ENCODE data around the gene CAPNS1.
"Not testable (repeated sequence)": the region's sequence is repeated elsewhere in the genome, so short reads cannot be mapped to it uniquely, and the experiment has no call there.

CAPNS1 gene

DNA sequence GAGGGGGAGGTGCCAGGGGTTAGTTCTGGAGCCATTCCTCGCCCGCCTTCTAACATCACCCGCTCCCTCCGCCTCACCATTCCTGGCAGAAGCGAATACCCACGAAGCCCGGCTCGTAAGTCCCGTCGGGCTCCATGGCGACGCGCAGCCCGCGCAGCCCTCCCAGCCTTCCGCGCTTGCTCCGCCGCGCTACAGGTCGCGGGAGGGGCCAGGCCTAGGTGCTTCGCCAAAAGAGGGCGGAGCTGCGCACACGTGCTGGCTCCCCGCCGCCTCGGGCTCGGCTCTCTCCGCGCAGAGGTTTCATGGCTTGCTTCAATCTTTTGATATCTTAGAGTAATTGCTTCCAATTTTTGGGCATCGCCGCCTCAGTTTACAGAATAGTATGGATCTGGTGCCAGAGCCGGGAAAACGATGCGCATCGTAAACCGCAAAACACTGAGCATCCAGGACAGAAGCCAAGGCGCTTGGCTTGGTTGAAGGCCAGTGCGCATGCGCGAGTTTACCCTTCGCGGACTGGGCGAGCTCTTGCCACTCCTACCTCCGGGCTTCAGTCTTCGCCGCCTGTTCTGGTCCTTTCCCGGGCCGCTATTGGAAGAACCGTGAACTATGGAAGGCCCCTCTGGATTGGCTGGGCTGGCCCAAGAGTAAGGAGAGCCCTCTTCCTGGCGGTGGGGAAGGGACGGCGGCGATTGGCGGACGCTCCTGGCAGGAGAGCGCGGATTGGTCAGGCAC, 25.0 kb upstream of the CAPNS1 start, which contains the start of gene POLR2I:
TSS of gene POLR2I (minus strand) at position 155 of the 732 bp plus-strand sequence. CDS start at position 136, 19 bp downstream.
- DNase-seq = peak; percentile 99

DNA sequence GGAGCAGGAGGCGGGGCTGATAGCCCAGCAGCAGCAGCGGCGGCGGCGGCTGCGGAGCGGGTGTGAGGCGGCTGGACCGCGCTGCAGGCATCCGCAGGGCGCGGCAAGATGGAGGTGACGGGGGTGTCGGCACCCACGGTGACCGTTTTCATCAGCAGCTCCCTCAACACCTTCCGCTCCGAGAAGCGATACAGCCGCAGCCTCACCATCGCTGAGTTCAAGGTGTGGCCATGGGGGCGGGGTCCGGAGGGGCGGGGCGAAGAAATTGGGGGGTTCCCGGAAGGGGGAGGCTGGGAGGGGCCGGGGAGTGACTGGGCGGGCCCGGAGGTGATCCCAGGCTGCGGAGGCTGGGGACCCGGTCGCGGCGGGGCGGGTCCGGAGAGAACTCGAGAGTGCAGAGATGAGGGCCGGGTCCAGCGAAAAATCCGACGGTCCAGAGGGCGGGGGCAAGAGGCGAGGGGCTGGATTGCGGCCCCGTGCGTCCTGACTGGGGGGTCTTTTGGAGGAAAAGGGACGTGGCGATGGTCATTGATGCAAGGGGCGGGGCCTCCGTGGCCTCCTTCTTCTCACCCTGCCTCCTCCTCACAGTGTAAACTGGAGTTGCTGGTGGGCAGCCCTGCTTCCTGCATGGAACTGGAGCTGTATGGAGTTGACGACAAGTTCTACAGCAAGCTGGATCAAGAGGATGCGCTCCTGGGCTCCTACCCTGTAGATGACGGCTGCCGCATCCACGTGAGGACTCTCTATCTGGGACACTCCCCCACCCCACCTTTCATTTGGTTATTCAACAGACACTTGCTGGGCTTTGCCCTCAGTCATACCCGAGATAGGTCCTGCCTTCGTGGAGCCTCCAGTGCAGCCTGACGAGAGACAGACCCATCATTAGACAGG, 24.2 kb upstream of the CAPNS1 start, which contains the start of gene TBCB:
TSS of gene TBCB (plus strand) at position 16 of the 891 bp plus-strand sequence. CDS start at position 109, 93 bp downstream.
- DNase-seq = no peak

DNA sequence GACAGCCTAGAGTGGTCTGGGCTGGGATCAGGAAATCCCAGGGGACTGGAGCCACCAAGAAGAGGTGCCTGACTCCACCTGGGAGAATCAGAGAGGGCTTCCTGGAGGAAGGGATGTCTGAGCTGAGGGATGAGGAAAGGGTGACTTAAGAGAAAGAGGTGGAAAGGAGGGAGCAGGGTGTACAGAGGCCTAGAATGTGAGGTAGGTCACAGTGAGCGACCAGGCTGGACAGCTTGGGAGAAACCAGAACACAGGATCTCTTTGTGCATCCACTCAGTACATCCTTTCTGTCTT, 23.6 kb upstream of the CAPNS1 start:
- no peak for DNase-seq

DNA sequence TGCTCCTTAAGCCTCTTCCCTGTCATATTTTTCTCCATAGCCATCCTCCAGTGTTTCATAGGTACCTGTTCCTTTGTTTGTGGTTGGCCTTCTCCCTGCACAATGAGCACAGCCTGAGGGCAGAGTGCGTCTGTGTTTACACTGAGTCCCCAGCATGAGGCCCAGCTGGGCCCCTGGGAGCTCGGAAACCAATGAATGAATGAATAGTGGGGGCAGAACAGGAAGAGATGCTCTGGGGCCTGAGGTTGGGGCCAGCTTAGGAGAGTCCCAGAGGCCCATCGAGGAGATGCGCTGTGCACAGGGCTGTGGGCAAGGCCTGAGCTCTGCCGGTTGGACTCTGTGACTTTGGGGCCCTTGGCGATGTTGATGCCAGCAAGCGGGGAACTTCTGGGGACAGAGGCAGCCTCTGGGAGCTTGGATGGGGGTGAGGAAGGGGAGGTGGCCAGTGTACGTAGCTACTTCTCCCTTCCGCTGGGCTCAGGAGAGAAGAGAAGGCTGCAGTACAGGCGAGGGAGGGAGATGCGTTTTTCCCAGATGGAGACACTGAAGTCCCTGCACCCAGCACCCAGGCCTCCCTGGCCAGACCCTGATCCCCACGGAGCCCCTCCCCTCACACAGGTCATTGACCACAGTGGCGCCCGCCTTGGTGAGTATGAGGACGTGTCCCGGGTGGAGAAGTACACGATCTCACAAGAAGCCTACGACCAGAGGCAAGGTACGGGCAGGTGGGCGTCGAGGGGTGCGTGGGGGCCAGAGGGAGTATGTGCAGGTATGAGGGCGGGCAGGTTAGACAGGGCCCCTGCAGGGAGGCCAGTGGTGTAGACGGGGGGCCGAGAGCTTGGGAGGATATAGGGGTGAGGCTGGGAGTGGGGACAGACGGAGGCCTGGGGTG, 19.5 kb upstream of the CAPNS1 start:
- no peak for DNase-seq

DNA sequence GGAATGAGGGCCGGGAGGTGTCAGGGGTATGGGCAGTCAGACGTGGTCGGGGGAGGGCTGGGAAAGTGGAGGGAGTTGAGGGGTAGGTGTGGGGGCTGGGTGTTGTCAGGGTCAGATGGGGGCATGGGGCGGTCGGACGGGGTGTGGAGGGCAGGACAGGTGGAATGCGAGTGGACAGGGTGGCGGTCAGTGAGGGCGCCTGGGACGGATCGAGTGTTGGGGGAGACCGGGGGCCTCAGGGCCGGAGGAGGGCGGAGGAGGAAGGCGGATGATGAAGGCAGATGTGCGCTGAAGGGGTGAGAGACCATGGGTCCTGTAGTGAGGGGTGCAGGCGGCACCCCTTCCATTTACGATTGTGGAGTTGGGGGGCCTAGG, 18.9 kb upstream of the CAPNS1 start:
- DNase-seq = no peak

DNA sequence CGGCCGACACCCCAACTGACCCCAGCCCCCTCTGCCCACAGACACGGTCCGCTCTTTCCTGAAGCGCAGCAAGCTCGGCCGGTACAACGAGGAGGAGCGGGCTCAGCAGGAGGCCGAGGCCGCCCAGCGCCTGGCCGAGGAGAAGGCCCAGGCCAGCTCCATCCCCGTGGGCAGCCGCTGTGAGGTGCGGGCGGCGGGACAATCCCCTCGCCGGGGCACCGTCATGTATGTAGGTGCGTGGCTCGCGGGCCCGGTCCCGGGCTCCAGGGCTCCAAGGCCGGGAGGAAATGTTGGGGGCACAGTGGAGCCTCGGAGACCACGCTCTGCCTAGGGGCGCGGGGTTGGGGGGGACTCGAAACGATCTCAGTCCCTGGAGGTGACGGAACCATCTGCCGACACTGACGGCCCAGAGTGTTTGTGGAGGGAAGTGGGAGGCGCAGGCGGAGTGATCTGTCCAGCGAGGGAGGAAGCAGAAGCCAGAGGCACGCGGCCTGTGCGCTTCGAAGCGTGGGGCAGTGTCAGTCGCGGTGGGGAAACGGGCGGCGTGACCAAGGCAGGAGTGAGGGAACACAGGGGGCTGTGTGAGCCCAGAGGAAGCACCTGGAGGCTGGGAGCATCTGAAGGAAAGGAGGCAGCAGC, 18.3 kb upstream of the CAPNS1 start:
- DNase-seq = no peak

DNA sequence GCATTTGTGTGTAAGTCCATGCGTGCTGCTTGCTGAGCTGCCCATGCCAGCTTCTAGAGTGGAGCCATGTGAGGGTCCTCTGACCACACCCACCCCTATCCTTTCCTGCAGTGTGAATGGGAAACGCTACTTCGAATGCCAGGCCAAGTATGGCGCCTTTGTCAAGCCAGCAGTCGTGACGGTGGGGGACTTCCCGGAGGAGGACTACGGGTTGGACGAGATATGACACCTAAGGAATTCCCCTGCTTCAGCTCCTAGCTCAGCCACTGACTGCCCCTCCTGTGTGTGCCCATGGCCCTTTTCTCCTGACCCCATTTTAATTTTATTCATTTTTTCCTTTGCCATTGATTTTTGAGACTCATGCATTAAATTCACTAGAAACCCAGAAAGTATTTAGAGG, 14.3 kb upstream of the CAPNS1 start:
- no peak for DNase-seq

DNA sequence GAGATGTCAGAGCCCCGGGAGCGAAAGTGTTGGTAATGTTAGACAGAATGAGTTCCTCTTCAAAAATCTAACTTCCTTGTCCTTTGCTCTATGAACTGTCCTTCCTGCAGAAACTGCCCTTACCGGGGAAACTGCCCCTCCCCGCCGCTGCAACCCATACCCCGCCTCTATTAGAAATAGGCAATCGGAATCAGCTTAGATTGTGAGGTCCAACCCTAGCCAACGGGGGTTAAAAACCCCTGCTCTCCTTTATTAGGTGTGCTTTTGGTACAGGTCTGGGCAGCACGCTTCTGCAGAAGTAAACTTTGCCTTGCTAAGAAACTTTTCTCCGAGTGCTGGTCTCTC, 11.5 kb upstream of the CAPNS1 start:
- no peak for DNase-seq

DNA sequence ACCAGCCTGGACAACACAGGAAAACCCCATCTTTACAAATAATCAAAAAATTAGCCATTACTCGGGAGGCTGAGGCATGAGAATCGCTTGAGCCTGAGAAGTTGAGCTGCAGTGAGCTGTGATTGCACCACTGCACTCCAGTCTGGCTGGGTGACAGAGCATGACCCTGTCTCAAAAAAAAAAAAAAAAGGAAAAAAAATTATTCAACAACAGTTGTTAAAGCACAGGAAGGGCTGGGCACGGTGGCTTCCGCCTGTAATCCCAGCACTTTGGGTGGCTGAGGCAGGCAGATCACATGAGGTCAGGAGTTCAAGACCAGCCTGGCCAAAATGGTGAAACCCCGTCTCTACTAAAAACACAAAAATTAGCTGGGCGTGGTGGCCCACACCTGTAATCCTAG, 8.6 kb upstream of the CAPNS1 start:
- not testable (repeated sequence) for DNase-seq

DNA sequence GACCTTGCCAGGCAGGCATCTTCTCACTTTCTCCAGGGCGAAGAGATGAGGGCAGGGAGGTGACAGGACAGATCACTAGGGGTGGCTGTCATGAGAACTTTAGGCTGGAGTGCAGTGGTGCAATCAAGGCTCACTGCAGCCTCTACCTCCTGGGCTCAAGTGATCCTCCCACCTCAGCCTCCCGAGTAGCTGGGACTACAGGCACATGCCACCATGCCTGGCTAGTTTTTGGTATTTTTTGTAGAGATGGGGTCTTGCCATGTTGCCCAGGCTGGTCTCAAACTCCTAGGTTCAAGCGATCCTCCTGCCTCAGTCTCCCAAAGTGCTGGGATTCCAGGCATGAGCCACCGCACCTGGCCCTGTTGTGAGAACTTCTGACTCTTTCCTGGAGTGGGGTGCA, 5.0 kb upstream of the CAPNS1 start:
- DNase-seq = not testable (repeated sequence)

DNA sequence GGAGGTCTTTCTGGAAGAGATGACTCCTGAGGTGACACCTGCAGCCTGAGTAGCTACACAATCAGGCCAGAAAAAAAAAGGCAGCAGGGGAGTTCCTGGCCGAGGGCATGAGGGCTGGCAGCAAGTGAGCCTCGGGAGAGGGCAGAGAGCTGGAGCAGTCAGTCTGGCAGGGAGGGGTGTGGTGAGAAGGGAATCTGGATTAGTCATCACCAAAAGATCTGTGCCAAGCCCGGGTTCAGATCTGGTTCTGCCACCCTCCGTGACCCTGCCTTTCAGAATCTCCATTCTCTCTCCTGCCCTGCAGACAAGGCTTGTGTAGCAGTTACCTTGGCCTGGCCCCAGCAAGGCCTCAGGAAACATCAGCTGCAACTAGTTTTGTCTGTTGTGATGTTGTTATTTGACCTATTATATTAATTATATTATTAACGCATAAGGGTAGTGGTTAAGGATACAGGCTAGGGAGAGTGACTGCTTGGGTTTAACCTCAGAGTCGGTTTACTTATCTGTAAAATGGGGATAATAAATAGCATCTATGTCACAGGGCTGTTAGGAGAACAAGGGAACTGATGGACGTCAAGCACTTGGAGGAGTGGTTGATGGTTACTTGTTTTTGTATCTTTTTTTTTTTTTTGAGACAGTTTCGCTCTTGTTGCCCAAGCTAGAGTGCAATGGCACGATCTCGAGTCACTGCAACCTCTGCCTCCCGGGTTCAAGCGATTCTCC, 2.7 kb upstream of the CAPNS1 start:
- DNase-seq = no peak

DNA sequence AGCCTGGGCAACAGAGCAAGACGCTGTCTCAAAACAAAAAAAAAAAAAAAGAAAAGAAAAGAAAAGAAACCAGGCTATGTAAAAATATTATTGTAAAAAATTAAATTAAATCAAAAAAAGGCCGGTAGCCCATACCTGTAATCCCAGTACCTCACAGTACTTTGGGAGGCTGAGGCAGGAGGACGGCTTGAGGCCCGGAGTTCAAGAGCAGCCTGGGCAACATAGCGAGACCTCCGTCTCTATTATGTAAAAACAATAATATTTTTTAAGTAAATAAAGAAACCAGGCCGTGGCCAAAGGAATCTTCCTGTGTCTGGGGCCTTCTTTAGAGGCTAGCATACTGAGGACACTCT, 770 bp upstream of the CAPNS1 start:
- DNase-seq = no peak

DNA sequence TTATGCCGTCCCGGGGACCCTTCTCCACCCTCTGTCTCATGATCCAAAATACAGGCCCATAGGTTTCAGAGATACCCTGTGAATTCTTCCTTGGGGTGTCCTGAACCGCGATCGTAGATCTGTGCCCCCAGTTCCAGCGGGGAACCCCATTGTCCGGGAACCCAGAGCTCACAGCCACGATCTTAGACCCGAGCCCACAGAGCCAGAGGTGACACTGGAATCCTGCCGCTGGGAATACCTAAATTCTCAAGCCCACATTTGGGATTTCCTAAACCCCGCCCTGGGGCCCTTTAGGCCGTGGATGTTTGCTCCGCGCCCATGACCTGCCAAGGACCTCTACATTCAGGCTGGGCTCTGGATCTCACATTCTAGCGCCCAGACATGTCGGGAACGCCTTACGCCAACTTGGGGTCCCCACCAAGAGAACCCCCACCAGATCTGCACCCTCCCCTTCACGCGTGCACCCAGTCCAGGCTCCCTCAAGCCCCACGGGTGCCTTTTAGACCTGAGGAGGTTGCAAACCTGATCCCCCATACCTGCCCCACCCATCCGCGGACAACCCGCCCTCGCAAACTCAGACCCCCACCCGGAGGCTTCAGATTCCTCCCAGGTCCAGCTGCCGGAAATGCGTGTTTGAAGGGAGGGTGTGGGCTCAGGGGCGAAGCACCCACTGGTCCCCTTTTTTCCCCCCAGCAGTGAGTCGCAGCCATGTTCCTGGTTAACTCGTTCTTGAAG, 605 bp downstream of the CAPNS1 start:
- DNase-seq = peak; percentile 70

DNA sequence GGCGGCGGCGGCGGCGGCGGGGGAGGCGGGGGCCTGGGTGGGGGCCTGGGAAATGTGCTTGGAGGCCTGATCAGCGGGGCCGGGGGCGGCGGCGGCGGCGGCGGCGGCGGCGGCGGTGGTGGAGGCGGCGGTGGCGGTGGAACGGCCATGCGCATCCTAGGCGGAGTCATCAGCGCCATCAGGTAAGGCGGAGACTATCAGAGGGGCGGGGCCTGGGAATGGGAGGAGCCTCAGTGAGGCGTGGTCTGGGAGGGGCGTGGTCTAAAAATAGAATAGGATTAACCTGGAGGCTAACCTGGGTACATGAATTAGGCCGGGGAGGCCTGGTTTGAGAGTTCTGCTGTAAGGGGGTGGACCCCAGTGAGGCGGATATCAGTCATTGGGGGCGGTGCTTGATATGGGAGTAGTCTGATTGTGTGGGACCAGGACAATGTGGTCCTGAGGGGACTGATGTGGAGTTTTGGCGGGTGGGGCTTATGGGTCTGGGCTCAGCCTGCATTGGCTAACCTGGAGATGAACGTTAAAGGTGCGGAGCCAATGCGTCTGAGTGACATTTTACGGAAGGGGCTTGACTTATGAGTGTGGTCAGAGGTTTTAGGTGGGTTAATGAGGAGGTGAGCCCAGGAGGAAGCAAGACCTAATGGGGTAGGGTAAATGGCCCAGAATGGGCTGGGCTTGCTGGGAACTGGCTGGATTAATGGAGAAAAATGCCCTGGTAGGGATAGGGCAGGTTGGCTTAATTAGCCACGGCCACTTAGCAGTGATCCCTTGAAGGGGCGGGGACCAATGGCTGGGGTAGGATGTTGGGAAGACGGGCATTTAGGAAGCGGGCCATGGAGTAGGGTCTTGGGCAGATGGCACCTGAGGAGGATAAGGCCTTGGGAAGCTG, 1.4 kb downstream of the CAPNS1 start:
- peak; percentile 52 for DNase-seq

DNA sequence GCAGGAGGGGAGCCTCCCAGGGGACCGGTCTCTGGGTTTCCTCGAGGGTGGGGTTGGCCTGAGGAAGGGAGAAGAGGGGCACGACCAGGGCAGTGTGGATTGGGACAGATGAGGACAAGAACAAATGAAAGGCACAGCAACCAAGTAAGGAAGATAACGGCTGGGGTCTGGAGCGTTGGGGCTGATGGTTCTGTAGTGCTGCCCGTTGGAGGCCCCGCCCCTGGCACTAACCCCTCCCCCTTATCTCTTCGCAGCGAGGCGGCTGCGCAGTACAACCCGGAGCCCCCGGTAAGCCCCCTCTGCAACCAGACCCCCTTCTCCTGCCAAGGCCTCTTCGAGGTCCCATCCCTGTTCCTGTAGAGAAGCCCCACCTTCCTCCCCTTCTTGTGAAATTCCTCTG, 2.2 kb downstream of the CAPNS1 start:
- no peak for DNase-seq

DNA sequence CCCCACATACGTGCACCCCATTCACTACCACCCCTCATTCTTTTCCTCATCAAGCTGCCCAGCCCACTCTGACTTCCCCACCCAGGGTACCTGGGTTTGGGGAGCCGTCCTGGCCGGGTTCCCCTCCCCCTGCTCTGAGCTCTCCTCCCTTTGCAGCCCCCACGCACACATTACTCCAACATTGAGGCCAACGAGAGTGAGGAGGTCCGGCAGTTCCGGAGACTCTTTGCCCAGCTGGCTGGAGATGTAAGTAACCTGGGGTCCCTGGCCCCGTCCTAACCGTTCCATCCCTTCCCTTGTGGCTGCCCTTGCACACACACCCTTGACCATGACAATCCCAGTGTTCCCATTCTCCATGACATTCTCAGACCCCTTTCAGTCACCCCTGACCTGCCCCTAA, 2.6 kb downstream of the CAPNS1 start:
- no peak for DNase-seq

DNA sequence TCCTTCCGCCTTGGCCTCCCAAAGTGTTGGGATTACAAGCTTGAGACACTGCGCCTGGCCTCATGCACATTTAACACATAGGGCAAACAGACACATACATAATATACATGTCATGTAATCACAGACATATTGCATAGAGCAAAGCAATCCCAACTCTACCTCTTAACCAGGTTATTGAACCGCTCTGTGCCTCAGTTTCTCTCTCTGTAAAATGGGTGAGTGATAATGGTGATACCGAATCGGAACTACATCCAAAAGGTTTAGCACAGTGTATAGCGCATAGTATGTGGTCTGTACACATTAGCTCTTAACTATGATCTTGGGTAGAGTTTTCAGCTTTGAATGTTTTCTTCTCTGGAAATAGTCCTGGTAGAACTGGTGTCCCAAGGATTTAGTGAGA, 4.8 kb downstream of the CAPNS1 start:
- DNase-seq = no peak

DNA sequence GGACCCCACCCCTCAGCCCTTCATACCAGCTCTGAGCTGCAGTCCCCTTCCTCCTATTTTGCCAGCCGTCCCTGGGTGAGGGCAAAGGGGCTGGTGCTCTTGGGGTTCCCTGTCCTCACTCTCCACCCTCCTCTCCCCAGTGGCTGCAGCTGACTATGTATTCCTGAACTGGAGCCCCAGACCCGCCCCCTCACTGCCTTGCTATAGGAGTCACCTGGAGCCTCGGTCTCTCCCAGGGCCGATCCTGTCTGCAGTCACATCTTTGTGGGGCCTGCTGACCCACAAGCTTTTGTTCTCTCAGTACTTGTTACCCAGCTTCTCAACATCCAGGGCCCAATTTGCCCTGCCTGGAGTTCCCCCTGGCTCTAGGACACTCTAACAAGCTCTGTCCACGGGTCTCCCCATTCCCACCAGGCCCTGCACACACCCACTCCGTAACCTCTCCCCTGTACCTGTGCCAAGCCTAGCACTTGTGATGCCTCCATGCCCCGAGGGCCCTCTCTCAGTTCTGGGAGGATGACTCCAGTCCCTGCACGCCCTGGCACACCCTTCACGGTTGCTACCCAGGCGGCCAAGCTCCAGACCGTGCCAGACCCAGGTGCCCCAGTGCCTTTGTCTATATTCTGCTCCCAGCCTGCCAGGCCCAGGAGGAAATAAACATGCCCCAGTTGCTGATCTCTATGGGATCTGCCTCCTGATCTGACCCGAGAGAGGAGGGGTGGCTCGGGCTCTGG, 10.0 kb downstream of the CAPNS1 start:
- DNase-seq = no peak

DNA sequence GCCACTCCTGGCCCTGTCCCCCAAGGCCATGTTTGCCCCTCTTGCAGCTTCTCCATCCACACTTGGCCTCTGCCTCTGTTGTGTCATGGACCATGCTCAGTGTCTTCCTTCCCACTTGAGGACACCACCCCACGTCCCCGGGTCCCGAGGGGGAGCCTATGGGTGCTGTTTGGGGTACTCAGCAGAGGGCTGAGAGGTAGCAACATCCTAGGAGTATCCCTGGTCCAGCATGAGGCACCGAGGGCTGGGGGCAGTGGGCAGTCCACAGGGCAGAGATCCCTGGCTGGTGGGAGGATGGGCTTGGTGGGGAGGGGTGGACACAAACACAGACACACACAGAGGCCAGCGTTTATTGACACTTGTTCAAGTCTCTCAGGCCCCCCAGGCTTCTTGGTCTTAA, 10.7 kb downstream of the CAPNS1 start:
- DNase-seq = no peak

Data from SHP77 treated with DMSO at 0.1 percent for 48 hours (cell line).